ENCODE results near the gene MED19. TPM values are rescaled to one million over a fixed set of nuclear protein-coding genes. Genes with fewer than 3 reads are reported as not detected.

MED19 gene
- total and polyA plus RNA-seq, 11 donors = 6.0 to 19.8 (median 6.9) TPM

GRCh38 chr11:57663975-57664374 is 48.0 kb downstream of the MED19 start:
- peaks cover 0 to 12% (median 8%) of the 10 kb centered on the region in 12 donors for H3K4me1 ChIP-seq
- no peak overlapping the region for H3K4me3 ChIP-seq
- TF ChIP-seq CTCF (IDR thresholded peaks at IDR 0.05) (no peak), POLR2A (IDR thresholded peaks at IDR 0.05) (no peak)
- DNase-seq = no peak
- peaks cover 0 to 42% (median 38%) of the 10 kb centered on the region in 9 donors for H3K36me3 ChIP-seq
- intact Hi-C loops (cut with DNase I) = loop anchor here in 2 of 10 donors (10.0 kb wide), 2 partner anchors 81 to 141 kb away; partner anchors contain the start of gene SELENOH (in 1 of the 2)
- WGBS, 4 donors = 81 to 91% (median 87%) methylated on average over 9 of the region's 9 CpGs
- H3K27ac ChIP-seq = no peak overlapping the region
- no peak for ATAC-seq
- H3K27me3 ChIP-seq = no peaks in the 10 kb centered on the region
- no peaks in the 10 kb centered on the region for H3K9me3 ChIP-seq

GRCh38 chr11:57662893-57663292 is 49.1 kb downstream of the MED19 start:
- DNase-seq (no peak), ATAC-seq (no peak)
- Histone ChIP-seq H3K9me3 (no peaks in the 10 kb centered on the region), H3K27me3 (no peaks in the 10 kb centered on the region), H3K36me3 (peaks cover 0 to 42% (median 38%) of the 10 kb centered on the region in 9 donors), H3K4me1 (peaks cover 0 to 18% (median 15%) of the 10 kb centered on the region in 12 donors), H3K27ac (no peak overlapping the region), H3K4me3 (no peak overlapping the region)
- intact Hi-C loops (cut with DNase I) = loop anchor here in 2 of 10 donors (10.0 kb wide), 2 partner anchors 82 to 142 kb away; partner anchors contain the start of gene SELENOH (in 1 of the 2)
- no peak for TF ChIP-seq CTCF (IDR thresholded peaks at IDR 0.05)
- 68 to 74% (median 70%) methylated on average over 4 of the region's 4 CpGs for WGBS, 4 donors

- 95 to 99% (median 95%) methylated on average over 14 of the region's 14 CpGs for whole genome bisulfite sequencing, 4 donors
- TF ChIP-seq POLR2A (IDR thresholded peaks at IDR 0.05) (no peak), CTCF (IDR thresholded peaks at IDR 0.05) (no peak)
- Histone ChIP-seq H3K27ac (no peak overlapping the region), H3K27me3 (no peaks in the 10 kb centered on the region), H3K36me3 (peaks cover 0 to 42% (median 38%) of the 10 kb centered on the region in 9 donors), H3K4me1 (peaks cover 0 to 18% (median 11%) of the 10 kb centered on the region in 12 donors), H3K9me3 (no peaks in the 10 kb centered on the region), H3K4me3 (no peak overlapping the region)
- intact Hi-C loops (cut with DNase I) = loop anchor here in 2 of 10 donors (10.0 kb wide), 2 partner anchors 85 to 145 kb away; partner anchors contain the start of gene SELENOH (in 1 of the 2)
- DNase-seq = no peak
- ATAC-seq = no peak
These were observed 52.3 kb downstream of the MED19 start for GRCh38 chr11:57659669-57660068.

GRCh38 chr11:57658023-57658361 is 54.0 kb downstream of the MED19 start:
- WGBS, 4 donors = 0 to 1% (median 0%) methylated on average over 8 of the region's 8 CpGs
- intact Hi-C loops (cut with DNase I) = no loop called here
- Histone ChIP-seq H3K27me3 (no peaks in the 10 kb centered on the region), H3K9me3 (no peaks in the 10 kb centered on the region), H3K4me3 (peak overlapping the region; percentile 28 to 92 (median 70)), H3K36me3 (peaks cover 0 to 40% (median 37%) of the 10 kb centered on the region in 9 donors), H3K4me1 (peaks cover 0 to 22% (median 12%) of the 10 kb centered on the region in 12 donors), H3K27ac (peak overlapping the region in 11 of 12 donors; percentile 35 to 94 (median 85))
- DNase-seq (no peak), ATAC-seq (no peak)
- TF ChIP-seq CTCF (IDR thresholded peaks at IDR 0.05) (no peak), POLR2A (IDR thresholded peaks at IDR 0.05) (no peak)

All from heart left ventricle (tissue), 16 donors.